HepG2 (cell line): Measurements from ENCODE around the gene ASCC3. TPM values are rescaled to one million over a fixed set of nuclear protein-coding genes. Genes with fewer than 3 reads are reported as not detected.

Experiments used
- CENPX ChIP-seq: sonication (generic); formaldehyde crosslinking; IDR thresholded peaks from 2 replicates; pipeline ENCODE4 v1.9.0; 2021; ENCODE audit warnings: mild to moderate bottlenecking, missing genetic modification reagents, moderate library complexity
- FOXO1 ChIP-seq: sonication (generic); formaldehyde crosslinking; IDR thresholded peaks from 2 replicates; pipeline ENCODE4 v1.4.0; 2020; ENCODE audit warnings: missing genetic modification reagents
- GATAD1 ChIP-seq: IDR thresholded peaks from 2 replicates; pipeline ENCODE4 v1.6.1; 2016; ENCODE audit warnings: missing genetic modification reagents, missing compliant biosample characterization
- KDM4B ChIP-seq: sonication (generic); formaldehyde crosslinking; IDR thresholded peaks from 2 replicates; pipeline ENCODE4 v1.4.0; 2020; ENCODE audit warnings: missing genetic modification reagents
- MED13 ChIP-seq: sonication (generic); formaldehyde crosslinking; IDR thresholded peaks from 2 replicates; pipeline ENCODE4 v1.5.0; 2020; ENCODE audit warnings: missing genetic modification reagents
- NR2F2 ChIP-seq: IDR thresholded peaks from 2 replicates; pipeline ENCODE4 v1.6.1; 2012; ENCODE audit warnings: low read depth, inconsistent platforms, borderline replicate concordance
- ZSCAN20 ChIP-seq: sonication (generic); formaldehyde crosslinking; IDR thresholded peaks from 2 replicates; pipeline ENCODE4 v1.4.0; 2020; ENCODE audit warnings: missing genetic modification reagents, mild to moderate bottlenecking, borderline replicate concordance
- polyA plus RNA-seq, 8 experiments: library from polyadenylated mRNA; depleted of rRNA in 3 of 8; stranded (reverse) in 7 of 8; unstranded in 1 of 8; fragments of >200 nt; fragmentation: Illumina TruSeq in 4 of 8; extraction: Trizol in 4 of 8; gene quantifications; 2 replicates each; pipeline versions ENCODE4 v1.2.1 to v1.2.3, GENCODE V29; 2011 to 2016; ENCODE audit warnings: low read depth in 4 of 8, missing spikeins in 1 of 8, mixed read lengths in 1 of 8; ENCODE audit not compliant: insufficient read depth in 1 of 8
- total RNA-seq, 5 experiments: library from RNA; depleted of rRNA; stranded (reverse); fragments of >200 nt; fragmentation: Illumina TruSeq; extraction: Trizol; gene quantifications; 2 replicates each; pipeline ENCODE4 v1.2.3, GENCODE V29; 2016; ENCODE audit warnings: low read depth in 1 of 5
- TF ChIP-seq, protein P1 (sequence below): sonication (generic); formaldehyde crosslinking; IDR thresholded peaks from 2 replicates; pipeline ENCODE4 v1.8.0; 2022; ENCODE audit warnings: missing genetic modification reagents, low read depth, mild to moderate bottlenecking, borderline replicate concordance
- TF ChIP-seq, protein P2 (sequence below): sonication (generic); formaldehyde crosslinking; IDR thresholded peaks from 2 replicates; pipeline ENCODE4 v1.9.0; 2022; ENCODE audit warnings: missing genetic modification reagents, mild to moderate bottlenecking, borderline replicate concordance
- TF ChIP-seq, protein P3 (sequence below): sonication (generic); formaldehyde crosslinking; IDR thresholded peaks from 2 replicates; pipeline ENCODE4 v1.5.0; 2020; ENCODE audit warnings: mild to moderate bottlenecking, missing genetic modification reagents, borderline replicate concordance
- TF ChIP-seq, protein P4 (sequence below): sonication (generic); formaldehyde crosslinking; IDR thresholded peaks from 2 replicates; pipeline ENCODE4 v1.4.0; 2020; ENCODE audit warnings: missing genetic modification reagents
- TF ChIP-seq, protein P5 (sequence below): sonication (generic); formaldehyde crosslinking; conservative IDR thresholded peaks from 2 replicates; pipeline ENCODE4 v1.8.1; 2023; ENCODE audit warnings: missing genetic modification reagents
- TF ChIP-seq, protein P6 (sequence below): sonication (generic); formaldehyde crosslinking; IDR thresholded peaks from 2 replicates; pipeline ENCODE4 v1.4.0; 2020; ENCODE audit warnings: mild to moderate bottlenecking, missing genetic modification reagents

ASCC3 gene
- total and polyA plus RNA-seq, 2 of the 13 experiments (the other 11 are each of a cell fraction or from before 2014, with no cell fraction given): 23.1 to 55.7 TPM

DNA sequence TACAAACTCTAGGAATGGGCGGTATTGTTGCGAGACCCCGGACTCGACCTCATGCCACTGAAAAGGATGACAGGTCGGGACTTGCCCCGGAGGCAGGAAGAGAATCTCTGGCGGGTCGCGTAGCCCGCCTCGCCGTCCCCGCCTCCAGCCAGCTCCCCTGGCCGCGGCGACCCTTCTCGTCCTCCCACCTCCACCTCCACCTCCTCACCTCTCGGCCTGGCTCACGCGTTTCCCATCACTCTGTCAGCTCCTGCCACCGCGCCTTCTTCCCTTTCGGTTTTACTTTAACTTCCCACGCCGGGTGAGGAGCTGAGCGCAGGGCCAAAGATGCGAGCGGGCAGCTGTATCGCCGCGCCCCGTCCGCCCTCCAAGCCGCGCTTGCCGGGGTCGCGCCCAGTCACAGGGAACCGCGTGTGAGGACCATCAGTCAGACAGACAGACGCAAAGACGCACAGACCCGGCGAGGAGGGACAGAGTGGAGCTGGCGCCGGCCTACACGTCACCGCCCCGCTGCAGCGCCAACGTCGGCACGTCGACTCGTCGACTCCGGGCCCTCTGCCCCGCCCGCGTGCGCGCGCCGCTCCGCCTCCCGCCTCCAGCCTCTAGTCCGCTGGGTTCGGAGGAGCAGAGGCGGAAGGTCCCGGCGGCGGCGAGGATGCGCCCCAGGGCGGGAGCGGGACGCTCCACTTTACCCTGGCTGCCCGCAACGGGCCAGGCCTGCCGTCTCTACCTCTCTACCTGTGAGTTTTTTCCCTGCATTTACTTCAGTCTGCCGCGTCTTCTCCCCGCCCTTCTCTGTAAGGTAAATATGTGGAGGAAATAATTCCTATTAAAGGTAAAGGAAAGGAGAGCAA is at the start of gene ASCC3 (continued):
- TF ChIP-seq, protein P1, sequence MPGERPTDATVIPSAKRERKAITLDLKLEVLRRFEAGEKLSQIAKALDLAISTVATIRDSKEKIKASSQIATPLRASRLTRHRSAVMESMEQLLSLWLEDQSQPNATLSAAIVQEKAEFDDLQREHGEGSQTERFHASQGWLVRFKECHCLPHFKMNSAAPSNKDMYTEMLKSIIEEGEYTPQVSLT: no peak
- TF ChIP-seq, protein P2, sequence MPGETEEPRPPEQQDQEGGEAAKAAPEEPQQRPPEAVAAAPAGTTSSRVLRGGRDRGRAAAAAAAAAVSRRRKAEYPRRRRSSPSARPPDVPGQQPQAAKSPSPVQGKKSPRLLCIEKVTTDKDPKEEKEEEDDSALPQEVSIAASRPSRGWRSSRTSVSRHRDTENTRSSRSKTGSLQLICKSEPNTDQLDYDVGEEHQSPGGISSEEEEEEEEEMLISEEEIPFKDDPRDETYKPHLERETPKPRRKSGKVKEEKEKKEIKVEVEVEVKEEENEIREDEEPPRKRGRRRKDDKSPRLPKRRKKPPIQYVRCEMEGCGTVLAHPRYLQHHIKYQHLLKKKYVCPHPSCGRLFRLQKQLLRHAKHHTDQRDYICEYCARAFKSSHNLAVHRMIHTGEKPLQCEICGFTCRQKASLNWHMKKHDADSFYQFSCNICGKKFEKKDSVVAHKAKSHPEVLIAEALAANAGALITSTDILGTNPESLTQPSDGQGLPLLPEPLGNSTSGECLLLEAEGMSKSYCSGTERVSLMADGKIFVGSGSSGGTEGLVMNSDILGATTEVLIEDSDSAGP (CRISPR knock-in tag): peak; percentile 97
- TF ChIP-seq KDM4B (CRISPR knock-in tag): no peak
- TF ChIP-seq, protein P3, sequence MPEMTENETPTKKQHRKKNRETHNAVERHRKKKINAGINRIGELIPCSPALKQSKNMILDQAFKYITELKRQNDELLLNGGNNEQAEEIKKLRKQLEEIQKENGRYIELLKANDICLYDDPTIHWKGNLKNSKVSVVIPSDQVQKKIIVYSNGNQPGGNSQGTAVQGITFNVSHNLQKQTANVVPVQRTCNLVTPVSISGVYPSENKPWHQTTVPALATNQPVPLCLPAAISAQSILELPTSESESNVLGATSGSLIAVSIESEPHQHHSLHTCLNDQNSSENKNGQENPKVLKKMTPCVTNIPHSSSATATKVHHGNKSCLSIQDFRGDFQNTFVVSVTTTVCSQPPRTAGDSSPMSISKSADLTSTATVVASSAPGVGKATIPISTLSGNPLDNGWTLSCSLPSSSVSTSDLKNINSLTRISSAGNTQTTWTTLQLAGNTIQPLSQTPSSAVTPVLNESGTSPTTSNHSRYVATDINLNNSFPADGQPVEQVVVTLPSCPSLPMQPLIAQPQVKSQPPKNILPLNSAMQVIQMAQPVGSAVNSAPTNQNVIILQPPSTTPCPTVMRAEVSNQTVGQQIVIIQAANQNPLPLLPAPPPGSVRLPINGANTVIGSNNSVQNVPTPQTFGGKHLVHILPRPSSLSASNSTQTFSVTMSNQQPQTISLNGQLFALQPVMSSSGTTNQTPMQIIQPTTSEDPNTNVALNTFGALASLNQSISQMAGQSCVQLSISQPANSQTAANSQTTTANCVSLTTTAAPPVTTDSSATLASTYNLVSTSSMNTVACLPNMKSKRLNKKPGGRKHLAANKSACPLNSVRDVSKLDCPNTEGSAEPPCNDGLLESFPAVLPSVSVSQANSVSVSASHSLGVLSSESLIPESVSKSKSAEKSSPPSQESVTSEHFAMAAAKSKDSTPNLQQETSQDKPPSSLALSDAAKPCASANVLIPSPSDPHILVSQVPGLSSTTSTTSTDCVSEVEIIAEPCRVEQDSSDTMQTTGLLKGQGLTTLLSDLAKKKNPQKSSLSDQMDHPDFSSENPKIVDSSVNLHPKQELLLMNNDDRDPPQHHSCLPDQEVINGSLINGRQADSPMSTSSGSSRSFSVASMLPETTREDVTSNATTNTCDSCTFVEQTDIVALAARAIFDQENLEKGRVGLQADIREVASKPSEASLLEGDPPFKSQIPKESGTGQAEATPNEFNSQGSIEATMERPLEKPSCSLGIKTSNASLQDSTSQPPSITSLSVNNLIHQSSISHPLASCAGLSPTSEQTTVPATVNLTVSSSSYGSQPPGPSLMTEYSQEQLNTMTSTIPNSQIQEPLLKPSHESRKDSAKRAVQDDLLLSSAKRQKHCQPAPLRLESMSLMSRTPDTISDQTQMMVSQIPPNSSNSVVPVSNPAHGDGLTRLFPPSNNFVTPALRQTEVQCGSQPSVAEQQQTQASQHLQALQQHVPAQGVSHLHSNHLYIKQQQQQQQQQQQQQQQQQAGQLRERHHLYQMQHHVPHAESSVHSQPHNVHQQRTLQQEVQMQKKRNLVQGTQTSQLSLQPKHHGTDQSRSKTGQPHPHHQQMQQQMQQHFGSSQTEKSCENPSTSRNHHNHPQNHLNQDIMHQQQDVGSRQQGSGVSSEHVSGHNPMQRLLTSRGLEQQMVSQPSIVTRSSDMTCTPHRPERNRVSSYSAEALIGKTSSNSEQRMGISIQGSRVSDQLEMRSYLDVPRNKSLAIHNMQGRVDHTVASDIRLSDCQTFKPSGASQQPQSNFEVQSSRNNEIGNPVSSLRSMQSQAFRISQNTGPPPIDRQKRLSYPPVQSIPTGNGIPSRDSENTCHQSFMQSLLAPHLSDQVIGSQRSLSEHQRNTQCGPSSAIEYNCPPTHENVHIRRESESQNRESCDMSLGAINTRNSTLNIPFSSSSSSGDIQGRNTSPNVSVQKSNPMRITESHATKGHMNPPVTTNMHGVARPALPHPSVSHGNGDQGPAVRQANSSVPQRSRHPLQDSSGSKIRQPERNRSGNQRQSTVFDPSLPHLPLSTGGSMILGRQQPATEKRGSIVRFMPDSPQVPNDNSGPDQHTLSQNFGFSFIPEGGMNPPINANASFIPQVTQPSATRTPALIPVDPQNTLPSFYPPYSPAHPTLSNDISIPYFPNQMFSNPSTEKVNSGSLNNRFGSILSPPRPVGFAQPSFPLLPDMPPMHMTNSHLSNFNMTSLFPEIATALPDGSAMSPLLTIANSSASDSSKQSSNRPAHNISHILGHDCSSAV (CRISPR knock-in tag): 0 out of 2 replicates have a peak, but pooled peaks have one; percentile 31
- 0 out of 2 replicates have a peak, but pooled peaks have one; percentile 40 for TF ChIP-seq ZSCAN20
- no peak for TF ChIP-seq FOXO1 (CRISPR knock-in tag)
- no peak for TF ChIP-seq NR2F2
- no peak for TF ChIP-seq CENPX (CRISPR knock-in tag)
- TF ChIP-seq MED13 (CRISPR knock-in tag): peak; percentile 69; the same call in 1 of the 2 replicates
- TF ChIP-seq, protein P4, sequence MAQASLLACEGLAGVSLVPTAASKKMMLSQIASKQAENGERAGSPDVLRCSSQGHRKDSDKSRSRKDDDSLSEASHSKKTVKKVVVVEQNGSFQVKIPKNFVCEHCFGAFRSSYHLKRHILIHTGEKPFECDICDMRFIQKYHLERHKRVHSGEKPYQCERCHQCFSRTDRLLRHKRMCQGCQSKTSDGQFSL: peak; percentile 14; the same call in 1 of the 2 replicates
- TF ChIP-seq, protein P5, sequence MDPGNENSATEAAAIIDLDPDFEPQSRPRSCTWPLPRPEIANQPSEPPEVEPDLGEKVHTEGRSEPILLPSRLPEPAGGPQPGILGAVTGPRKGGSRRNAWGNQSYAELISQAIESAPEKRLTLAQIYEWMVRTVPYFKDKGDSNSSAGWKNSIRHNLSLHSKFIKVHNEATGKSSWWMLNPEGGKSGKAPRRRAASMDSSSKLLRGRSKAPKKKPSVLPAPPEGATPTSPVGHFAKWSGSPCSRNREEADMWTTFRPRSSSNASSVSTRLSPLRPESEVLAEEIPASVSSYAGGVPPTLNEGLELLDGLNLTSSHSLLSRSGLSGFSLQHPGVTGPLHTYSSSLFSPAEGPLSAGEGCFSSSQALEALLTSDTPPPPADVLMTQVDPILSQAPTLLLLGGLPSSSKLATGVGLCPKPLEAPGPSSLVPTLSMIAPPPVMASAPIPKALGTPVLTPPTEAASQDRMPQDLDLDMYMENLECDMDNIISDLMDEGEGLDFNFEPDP (CRISPR knock-in tag): peak; percentile 97; the same call in 1 of the 2 replicates
- TF ChIP-seq, protein P6, sequence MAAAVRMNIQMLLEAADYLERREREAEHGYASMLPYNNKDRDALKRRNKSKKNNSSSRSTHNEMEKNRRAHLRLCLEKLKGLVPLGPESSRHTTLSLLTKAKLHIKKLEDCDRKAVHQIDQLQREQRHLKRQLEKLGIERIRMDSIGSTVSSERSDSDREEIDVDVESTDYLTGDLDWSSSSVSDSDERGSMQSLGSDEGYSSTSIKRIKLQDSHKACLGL (CRISPR knock-in tag): peak; percentile 64
- TF ChIP-seq GATAD1 (CRISPR knock-in tag): peak; percentile 87
